ENCODE results near the gene BASP1. TPM values are rescaled to one million over a fixed set of nuclear protein-coding genes. Genes with fewer than 3 reads are reported as not detected.

The BASP1 gene
- total and polyA plus RNA-seq, 10 of the 15 experiments (the other 5 are each of a cell fraction or from before 2014, with no cell fraction given) = 27.3 to 190 (median 102) TPM

DNA sequence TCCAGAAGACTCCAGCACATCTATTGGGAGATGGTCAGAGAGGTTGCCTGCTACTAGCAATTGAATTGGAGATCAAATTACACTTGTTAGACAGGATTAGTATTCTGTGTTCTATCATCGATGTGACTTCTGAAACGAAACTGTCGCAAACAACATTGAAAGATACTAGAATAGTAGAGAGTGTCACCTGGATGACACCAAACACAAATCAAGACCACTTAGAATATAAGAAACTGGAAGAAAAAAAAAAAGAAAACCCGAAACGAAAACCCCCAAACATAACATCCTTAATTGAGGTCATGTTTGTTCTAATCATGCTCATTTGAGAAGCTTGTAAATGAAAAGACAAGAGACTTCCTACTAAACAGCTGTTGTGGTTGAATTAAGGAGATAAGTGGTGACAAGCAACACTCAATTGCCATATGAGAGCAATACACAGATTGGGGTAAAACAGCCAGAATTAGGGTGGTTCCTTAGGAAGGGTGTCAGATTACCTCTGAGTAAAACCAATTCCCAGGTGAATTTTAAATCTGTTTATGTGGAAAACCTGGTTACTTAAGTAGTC lies 97.6 kb downstream of the BASP1 start (continued):
- no peak for TF ChIP-seq NRF1 (conservative IDR thresholded peaks at IDR 0.05; ENCODE audit: low read depth, low read length)
- TF ChIP-seq BACH1 (IDR thresholded peaks at IDR 0.05; ENCODE audit: borderline replicate concordance) = no peak
- TF ChIP-seq SMAD1 (IDR thresholded peaks at IDR 0.05; ENCODE audit: low read depth, partially characterized antibody) = no peak
- peak; percentile 47; the same call in 1 of the 2 replicates for TF ChIP-seq DPF2 (IDR thresholded peaks at IDR 0.05)
- no peak for TF ChIP-seq POLR2A (IDR thresholded peaks at IDR 0.05; ENCODE audit: low read depth, low read length)
- no peak for TF ChIP-seq MTA3 (IDR thresholded peaks at IDR 0.05; ENCODE audit: borderline replicate concordance, low read length)
- no peak for TF ChIP-seq SRF (IDR thresholded peaks at IDR 0.05; ENCODE audit: low read depth in 2 of 2, low read length in 2 of 2)
- TF ChIP-seq ESRRA (IDR thresholded peaks at IDR 0.05; ENCODE audit: low read length) = no peak
- TF ChIP-seq EGR1 (IDR thresholded peaks at IDR 0.05; ENCODE audit: borderline replicate concordance in 1 of 2, low read depth in 2 of 2, low read length in 2 of 2) = no peak
- TF ChIP-seq, protein P1, sequence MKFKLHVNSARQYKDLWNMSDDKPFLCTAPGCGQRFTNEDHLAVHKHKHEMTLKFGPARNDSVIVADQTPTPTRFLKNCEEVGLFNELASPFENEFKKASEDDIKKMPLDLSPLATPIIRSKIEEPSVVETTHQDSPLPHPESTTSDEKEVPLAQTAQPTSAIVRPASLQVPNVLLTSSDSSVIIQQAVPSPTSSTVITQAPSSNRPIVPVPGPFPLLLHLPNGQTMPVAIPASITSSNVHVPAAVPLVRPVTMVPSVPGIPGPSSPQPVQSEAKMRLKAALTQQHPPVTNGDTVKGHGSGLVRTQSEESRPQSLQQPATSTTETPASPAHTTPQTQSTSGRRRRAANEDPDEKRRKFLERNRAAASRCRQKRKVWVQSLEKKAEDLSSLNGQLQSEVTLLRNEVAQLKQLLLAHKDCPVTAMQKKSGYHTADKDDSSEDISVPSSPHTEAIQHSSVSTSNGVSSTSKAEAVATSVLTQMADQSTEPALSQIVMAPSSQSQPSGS (IDR thresholded peaks at IDR 0.05; ENCODE audit: low read length) = 0 out of 2 replicates have a peak, but pooled peaks have one; percentile 44
- TF ChIP-seq MEF2A (IDR thresholded peaks at IDR 0.05; ENCODE audit: insufficient read depth, low read depth, low read length) = peak; percentile 36; the same call in 1 of the 2 replicates
- TF ChIP-seq HCFC1 (IDR thresholded peaks at IDR 0.05; ENCODE audit: low read length) = no peak
- TF ChIP-seq POLR2AphosphoS2 (IDR thresholded peaks at IDR 0.05; ENCODE audit: low read depth, low read length) = no peak
- no peak for TF ChIP-seq LARP7 (IDR thresholded peaks at IDR 0.05)
- TF ChIP-seq ZBED1 (IDR thresholded peaks at IDR 0.05; ENCODE audit: borderline replicate concordance) = 0 out of 2 replicates have a peak, but pooled peaks have one; percentile 46
- TF ChIP-seq WRNIP1 (IDR thresholded peaks at IDR 0.05; ENCODE audit: borderline replicate concordance, low read depth, low read length) = no peak
- no peak for TF ChIP-seq BRCA1 (IDR thresholded peaks at IDR 0.05; ENCODE audit: low read depth, low read length)
- TF ChIP-seq STAT1 (conservative IDR thresholded peaks at IDR 0.05) = no peak
- no peak for TF ChIP-seq MAX (IDR thresholded peaks at IDR 0.05; ENCODE audit: low read depth, low read length)
- peak; percentile 29; the same call in 1 of the 2 replicates for TF ChIP-seq CHD2 (IDR thresholded peaks at IDR 0.05; ENCODE audit: borderline replicate concordance, low read depth, low read length)
- TF ChIP-seq, protein P2, sequence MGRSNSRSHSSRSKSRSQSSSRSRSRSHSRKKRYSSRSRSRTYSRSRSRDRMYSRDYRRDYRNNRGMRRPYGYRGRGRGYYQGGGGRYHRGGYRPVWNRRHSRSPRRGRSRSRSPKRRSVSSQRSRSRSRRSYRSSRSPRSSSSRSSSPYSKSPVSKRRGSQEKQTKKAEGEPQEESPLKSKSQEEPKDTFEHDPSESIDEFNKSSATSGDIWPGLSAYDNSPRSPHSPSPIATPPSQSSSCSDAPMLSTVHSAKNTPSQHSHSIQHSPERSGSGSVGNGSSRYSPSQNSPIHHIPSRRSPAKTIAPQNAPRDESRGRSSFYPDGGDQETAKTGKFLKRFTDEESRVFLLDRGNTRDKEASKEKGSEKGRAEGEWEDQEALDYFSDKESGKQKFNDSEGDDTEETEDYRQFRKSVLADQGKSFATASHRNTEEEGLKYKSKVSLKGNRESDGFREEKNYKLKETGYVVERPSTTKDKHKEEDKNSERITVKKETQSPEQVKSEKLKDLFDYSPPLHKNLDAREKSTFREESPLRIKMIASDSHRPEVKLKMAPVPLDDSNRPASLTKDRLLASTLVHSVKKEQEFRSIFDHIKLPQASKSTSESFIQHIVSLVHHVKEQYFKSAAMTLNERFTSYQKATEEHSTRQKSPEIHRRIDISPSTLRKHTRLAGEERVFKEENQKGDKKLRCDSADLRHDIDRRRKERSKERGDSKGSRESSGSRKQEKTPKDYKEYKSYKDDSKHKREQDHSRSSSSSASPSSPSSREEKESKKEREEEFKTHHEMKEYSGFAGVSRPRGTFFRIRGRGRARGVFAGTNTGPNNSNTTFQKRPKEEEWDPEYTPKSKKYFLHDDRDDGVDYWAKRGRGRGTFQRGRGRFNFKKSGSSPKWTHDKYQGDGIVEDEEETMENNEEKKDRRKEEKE (IDR thresholded peaks at IDR 0.05) = no peak
- TF ChIP-seq E2F4 (IDR thresholded peaks at IDR 0.05; ENCODE audit: low read depth, low read length) = no peak
- peak; percentile 87 for TF ChIP-seq RUNX3 (IDR thresholded peaks at IDR 0.05; ENCODE audit: low read length)
- TF ChIP-seq ZNF24 (IDR thresholded peaks at IDR 0.05) = peak; percentile 58; the same call in 1 of the 2 replicates
- no peak for TF ChIP-seq GATAD2B (conservative IDR thresholded peaks at IDR 0.05; ENCODE audit: low read depth)
- TF ChIP-seq CEBPB (IDR thresholded peaks at IDR 0.05; ENCODE audit: borderline replicate concordance in 1 of 2, low read depth in 2 of 2, low read length in 2 of 2) = no peak
- TF ChIP-seq ASH2L (IDR thresholded peaks at IDR 0.05; ENCODE audit: borderline replicate concordance, low read depth) = no peak
